EH (cell line): ENCODE results near the gene NOTCH2.

Source experiments
- DNase-seq: peaks from one replicate; pipeline ENCODE4 v3.0.0-alpha.2; 2015; ENCODE audit warnings: low read depth

Gene NOTCH2

GRCh38 chr1:119941392-119941791 is 128.1 kb downstream of the NOTCH2 start:
- DNase-seq, result no peak

- DNase-seq, result no peak
Observed at GRCh38 chr1:119940697-119941096, 128.8 kb downstream of the NOTCH2 start.

- no peak for DNase-seq
Observed at GRCh38 chr1:119937198-119937597, 132.3 kb downstream of the NOTCH2 start.

GRCh38 chr1:119935915-119936314 is 133.5 kb downstream of the NOTCH2 start:
- no peak for DNase-seq

GRCh38 chr1:119935373-119935772 is 134.1 kb downstream of the NOTCH2 start:
- no peak for DNase-seq

GRCh38 chr1:119933397-119933796 is 136.1 kb downstream of the NOTCH2 start:
- no peak for DNase-seq

GRCh38 chr1:119929643-119930315 is 139.7 kb downstream of the NOTCH2 start:
- DNase-seq, result no peak

GRCh38 chr1:119926553-119926952 is 142.9 kb downstream of the NOTCH2 start:
- no peak for DNase-seq

- DNase-seq, result no peak
Observed at GRCh38 chr1:119924948-119925898, 144.2 kb downstream of the NOTCH2 start.

- no peak for DNase-seq
Observed at GRCh38 chr1:119920104-119920968, 149.1 kb downstream of the NOTCH2 start.

- DNase-seq, result no peak
Observed at GRCh38 chr1:119919241-119919640, 150.2 kb downstream of the NOTCH2 start.

- DNase-seq, result no peak
Observed at GRCh38 chr1:119918301-119918700, 151.2 kb downstream of the NOTCH2 start.

- no peak for DNase-seq
Observed at GRCh38 chr1:119917304-119918055, 152.0 kb downstream of the NOTCH2 start.

GRCh38 chr1:119915517-119915916 is 153.9 kb downstream of the NOTCH2 start:
- no peak for DNase-seq

- peak; percentile 23 for DNase-seq
Observed at GRCh38 chr1:119914071-119914470, 155.4 kb downstream of the NOTCH2 start.

GRCh38 chr1:119912963-119913362 is 156.5 kb downstream of the NOTCH2 start:
- no peak for DNase-seq

GRCh38 chr1:119911775-119912174 is 157.7 kb downstream of the NOTCH2 start:
- DNase-seq, result no peak

- DNase-seq, result no peak
Observed at GRCh38 chr1:119910618-119911017, 158.8 kb downstream of the NOTCH2 start.

- no peak for DNase-seq
Observed at GRCh38 chr1:119909890-119910596, 159.4 kb downstream of the NOTCH2 start.

- no peak for DNase-seq
Observed at GRCh38 chr1:119908661-119909060, 160.8 kb downstream of the NOTCH2 start.
